ENCODE results near the gene KRTAP5-5.

GRCh38 chr11:1632053-1632714, 2.6 kb downstream of the KRTAP5-5 start:
- TF ChIP-seq ETV6 (CRISPR knock-in tag; IDR thresholded peaks at IDR 0.05) (no peak), CTCF (IDR thresholded peaks at IDR 0.05) (no peak), NR3C1 (CRISPR knock-in tag; conservative IDR thresholded peaks at IDR 0.05; ENCODE audit: low read depth) (no peak), ZNF423 (CRISPR knock-in tag; IDR thresholded peaks at IDR 0.05) (no peak), USF1 (CRISPR knock-in tag; IDR thresholded peaks at IDR 0.05) (no peak), SP1 (CRISPR knock-in tag; conservative IDR thresholded peaks at IDR 0.05) (no peak), CBFB (CRISPR knock-in tag; IDR thresholded peaks at IDR 0.05; ENCODE audit: low read depth) (no peak), TP53 (CRISPR knock-in tag; IDR thresholded peaks at IDR 0.05) (no peak)
